C1 segment of cervical spinal cord (tissue), 14 donors: ENCODE measurements around the gene MTMR3.
"Not testable (repeated sequence)": the region's sequence is repeated elsewhere in the genome, so short reads cannot be mapped to it uniquely, and the experiment has no call there.

Experiments
- DNase-seq, 14 donors: peaks; one replicate each; lab custom pipeline; 2025; lab: John Stamatoyannopoulos, UW

The MTMR3 gene

DNA sequence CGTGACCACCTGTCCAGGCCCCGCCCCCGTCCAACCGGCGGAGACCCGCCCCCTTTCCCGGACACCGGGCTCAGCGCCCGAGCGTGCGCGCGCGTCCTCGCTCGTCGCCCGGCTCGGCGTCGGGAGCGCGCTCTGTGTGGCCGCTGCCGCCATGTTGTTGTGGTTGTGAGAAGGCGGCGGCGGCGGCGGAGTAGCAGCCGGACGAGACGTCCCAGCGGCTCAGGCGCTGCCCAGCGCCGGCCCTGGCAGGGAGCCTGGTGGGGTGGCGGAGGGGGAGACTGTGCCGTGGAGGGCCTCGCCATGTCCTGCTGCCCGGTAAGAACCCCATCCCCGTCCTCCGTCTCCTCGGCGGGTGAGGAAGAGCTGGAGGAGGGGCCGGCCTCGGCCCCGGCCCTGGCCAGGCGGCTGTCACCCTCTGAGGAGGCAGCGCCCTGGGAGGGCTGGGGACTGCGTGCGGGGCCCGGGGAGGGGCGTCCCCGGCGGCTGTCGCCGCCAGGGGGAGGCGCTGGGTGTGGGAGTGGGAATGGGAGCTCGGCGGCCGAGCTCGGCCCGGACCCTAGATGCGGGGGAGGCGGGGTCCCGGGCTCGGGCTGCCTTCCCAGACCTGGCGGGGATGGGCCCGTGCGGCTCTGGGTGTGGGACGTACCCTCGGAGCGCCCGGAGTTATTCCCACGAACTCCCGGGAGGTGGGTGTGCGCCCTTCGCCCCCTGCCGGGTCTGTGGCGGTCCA lies at the start of gene MTMR3:
Gene MTMR3, plus strand, starts transcription at position 130 of the 730 bp plus-strand sequence. CDS start 87,886 bp downstream, outside the sequence.
- peak; percentile 30 to 95 (median 88) for DNase-seq

DNA sequence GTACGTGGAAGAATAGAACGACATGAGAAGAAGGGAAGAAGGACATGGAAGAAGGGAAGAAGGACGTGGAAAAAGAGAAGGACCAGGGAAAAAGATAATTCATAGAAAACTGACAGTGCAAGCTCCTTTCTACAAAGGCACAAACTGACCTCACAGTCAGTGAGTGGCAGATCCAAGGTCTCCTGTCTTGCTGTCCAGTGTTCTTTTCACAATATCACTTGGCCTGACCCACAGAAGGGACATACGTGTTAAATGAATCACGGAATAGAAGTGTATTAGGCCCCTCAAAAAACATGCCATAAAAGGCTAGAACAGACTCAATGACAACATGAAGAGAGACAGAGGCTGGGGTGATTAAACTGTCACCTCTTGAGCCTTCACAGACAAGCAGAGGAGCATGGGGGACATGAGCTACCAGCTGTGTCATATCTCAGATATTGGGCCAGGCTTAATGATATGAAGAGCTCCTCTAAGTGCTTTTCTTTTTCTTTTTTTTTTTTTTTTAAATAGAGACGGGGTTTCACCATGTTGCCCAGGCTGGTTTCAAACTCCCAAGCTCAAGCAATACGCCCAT lies 49.5 kb upstream of the MTMR3 start:
- DNase-seq, result no peak

DNA sequence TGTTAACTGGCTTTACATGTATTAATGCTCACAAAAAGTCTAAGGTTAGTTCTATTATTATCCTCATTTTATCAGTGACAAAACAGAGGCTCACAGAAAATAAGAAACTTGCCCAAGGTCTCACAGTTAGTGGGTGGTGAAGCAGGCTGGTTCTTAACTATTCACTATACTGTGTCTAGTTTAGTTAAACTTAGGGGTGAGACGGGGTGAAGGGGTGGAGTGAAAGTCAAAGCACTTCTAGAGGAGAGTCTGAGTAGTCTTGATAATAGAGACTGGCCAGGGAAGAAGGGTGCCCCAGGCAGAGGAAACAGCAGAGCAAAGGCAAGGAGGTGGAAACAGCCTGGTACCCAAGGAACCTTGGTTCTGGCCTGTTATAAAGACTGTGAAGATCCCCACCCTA lies 48.9 kb upstream of the MTMR3 start:
- DNase-seq, result no peak

DNA sequence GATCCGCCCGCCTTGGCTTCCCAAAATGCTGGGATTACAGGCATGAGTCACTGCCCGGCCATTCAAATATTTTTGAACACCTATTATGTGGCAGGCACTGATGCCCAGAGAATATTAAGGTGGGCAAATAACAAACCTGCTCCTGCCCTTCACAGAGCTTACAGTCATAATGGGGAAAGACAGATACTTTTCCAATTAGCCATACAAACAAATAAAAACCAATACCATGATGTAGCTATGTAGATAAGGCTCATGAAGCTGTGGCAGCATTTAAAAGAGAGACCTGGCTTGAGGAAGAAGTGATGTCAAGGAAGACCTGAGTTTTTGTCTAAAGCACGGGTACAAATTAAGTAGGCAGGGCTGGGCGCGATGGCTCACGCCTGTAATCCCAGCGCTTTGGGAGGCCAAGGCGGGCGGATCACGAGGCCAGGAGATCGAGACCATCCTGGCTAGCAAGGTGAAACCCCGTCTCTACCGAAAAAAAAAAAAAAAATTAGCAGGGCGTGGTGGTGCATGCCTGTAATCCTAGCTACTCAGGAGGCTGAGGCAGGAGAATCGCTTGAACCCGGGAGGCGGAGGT lies 46.1 kb upstream of the MTMR3 start:
- DNase-seq, result not testable (repeated sequence)

DNA sequence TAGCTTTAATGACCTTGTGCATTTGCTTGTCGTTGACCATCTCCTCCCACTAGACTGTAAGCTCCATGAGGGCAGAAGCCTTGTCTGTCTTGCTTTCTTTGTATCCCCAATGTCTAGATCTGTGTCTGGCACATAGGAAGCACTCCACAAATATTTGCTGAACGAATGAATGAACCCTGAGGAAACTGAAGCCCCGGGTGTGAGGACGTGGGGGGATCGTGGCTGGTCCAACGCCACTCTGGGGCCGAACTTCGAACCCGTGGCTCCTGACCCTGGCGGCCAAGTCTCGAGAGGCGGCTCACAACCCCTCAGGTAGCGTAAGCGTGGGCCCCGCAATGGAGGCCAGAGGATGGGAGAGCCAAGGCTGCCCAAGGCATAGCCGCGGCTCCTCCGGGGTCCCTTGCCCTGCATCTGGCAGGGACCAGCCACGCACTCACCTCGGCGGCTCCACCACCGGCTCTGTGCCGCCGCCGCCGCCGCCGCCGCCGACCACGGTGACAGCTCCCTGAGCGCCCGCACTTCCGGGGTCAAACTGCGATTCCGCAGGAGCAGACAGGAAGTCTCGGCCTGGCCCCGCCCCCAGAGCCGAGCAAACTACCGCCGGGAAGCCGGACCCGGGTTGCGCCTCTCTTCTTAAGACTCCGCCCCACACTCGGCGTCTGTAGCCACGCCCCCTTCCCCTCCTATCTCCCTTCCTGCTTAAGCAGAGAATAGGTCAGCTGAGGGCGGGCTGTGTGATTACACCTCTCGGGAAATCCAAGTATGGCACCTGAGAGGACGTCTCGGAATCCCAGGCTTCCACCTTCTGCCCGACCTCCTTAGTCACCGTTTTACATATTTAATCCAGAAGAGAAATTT lies 45.0 kb upstream of the MTMR3 start, which contains the start of gene ASCC2:
Gene ASCC2, minus strand, starts transcription at position 534 of the 858 bp plus-strand sequence. CDS start 5,949 bp downstream, outside the sequence.
- DNase-seq, result peak; percentile 31 to 97 (median 88)

DNA sequence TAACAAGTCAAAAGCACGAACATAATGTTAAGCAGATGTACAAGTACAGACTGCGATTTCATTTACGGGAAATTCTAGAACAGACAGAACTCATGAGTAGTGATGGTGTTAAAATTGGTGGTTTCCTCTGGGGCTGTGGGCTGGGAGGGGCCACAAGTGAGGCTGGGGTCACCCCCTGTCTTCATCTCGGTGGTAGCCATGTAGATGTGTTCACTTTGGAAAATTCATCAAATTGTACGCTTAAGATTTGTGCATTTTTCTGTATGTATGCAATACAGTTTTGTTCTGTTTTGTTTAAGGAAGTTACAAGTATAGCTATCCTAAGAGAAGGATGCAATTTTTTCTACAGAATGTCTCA lies 44.4 kb upstream of the MTMR3 start:
- DNase-seq, result no peak

DNA sequence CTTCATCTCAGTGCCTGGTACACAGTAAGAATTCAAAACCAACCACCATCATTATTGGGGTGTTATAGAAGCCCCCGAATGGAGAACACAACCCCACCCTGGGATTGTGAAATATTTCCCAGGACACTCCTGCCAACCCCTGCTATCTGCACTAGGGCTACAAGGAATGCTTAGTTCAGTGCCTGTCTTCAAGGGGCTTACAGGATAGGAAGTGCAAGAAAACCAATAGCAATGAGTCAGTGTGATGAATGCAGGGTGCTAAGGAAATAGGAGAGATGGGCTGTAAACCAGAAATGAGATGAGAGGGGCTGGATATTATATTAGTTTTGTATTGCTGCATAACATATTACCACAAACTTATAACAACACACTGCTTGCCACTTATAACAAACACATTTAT lies 43.9 kb upstream of the MTMR3 start:
- no peak for DNase-seq

DNA sequence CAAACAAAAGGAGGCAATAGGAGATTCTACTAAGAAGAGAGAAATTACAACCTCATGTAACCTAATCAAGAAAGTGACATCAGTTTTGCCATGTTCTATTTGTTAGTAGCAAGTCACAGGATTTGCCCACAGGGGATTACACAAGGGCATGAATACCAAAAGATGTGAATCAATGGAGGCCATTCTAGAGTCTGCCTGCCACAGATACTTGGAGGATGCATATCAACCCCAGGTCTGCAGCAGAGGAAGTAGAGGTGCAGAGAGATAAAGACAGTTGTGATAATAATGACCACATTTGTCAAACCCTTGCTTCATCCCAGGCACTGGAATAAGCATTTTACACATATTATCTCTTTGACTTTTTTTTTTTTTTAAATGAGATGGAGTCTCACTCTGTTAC lies 42.5 kb upstream of the MTMR3 start:
- no peak for DNase-seq

DNA sequence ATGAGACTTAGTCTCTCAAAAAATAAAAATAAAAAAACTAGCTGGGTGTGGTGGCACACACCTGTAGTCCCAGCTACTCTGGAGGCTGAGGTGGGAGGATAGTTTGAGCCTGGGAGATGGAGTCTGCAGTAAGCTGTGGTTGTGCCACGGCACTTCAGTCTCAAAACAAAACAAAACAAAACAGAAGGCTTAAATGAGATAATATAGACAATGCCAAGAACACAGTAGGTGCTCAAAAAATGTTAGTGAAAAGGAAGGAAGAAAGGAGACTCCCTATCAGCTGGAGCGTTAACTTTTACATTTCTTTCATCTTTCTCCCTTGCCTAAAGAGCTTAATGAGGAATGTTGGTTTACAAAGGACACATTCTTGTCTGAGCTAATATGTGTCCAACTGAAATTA lies 40.8 kb upstream of the MTMR3 start:
- DNase-seq, result no peak

DNA sequence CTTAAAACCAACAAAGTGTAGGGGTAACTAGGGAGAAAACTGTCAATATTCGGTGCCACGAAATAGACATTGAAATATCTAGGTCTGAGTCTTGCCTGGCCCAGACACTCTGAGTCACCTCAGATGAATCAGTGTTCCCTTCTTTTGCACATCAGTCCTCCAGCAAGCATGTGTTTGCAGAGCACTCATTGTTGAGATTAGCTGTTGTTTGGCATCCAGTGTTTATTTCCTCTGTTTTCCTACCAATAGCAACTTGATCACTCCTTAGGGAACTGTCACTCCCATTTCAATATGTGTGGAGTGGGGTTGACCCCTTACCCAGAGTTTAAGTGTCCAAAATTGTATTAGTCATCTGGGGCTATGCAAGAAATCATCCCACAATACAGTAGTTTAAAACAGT lies 40.2 kb upstream of the MTMR3 start:
- DNase-seq, result peak in 1 of 14 donors; percentile 28

DNA sequence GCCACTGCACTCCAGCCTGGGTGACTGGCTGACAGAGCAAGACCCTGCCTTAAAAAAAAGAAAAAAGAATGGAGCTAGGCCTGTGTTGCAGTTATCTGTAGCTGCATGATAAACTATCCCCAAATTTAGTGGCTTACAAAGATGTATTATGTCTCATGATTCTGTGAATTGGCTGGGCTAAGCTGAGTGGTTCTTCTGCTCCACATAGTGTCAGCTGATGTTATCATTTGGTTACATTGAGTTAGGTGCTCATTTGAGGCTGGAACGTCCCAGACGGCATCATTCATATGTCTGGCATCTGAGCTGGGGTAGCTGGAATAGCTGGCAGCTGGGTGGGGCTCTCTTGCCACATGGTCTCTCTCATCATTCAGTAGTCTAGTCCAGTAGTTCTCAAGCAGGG lies 36.7 kb upstream of the MTMR3 start:
- DNase-seq, result no peak

DNA sequence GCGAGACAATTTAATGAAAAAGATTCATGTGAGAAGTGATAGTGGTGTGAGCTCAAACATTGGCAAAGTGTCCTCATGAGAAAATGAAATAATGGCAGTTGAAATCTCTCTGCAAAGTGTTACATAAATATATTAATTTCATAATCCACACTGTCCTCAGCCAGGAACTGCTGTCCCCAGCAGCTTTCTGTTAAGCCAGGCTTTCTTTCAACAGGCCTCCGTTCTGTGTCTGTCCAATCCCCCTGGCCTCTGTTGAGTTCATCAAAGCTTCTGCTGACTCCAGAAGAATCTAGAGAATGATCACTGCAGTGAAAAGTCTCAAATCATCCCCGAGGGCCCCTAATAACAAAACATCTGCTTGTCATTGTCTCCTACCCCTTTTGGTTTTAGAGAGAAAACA lies 34.9 kb upstream of the MTMR3 start:
- DNase-seq, result no peak

DNA sequence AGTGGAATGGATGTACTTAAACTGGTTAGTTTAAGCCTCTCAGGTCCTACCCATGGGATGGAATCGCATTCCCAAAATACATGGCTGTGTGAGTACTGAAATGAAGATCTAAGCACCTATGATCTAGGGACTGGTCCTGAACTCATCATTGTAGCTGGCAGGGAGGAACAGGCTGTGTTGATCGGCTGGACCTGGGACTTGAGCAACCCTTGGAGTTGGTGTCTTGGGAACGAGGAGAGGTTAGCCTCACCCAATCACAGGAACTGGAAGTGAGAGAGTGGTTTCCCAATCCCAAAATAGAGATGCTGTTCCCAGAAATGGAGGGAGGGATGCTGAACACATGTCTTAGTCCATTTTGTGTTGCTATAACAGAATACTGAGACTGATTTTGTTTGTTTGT lies 28.5 kb upstream of the MTMR3 start:
- no peak for DNase-seq

DNA sequence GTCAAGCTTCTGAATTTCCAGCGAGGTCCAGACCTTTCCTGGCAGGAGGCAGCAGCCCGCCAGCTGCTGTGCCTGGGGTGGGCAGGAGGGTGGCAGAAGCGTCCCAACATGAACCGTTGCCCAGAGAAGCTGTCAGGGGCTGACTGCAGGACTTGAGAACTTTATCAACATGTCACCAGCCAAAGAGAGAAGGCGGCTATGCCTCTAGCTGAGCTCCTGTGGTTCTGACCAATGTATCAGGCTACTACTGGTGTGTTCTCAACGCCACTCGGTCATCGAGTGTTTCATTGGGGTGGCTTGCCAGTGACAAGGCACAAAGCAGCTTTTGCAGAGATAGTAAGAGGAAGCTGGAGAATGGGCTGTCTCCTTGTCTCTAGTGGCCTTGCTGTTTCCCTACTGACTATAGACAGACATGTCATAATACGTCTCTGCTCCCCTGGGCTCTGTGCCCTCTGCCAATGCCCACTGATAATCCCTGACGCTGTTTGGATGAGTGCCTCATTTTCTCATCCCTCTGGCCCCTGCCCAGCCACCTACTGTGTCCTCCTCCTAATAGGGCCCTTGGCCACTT lies 27.3 kb upstream of the MTMR3 start:
- peak in 5 of 14 donors; percentile 5 to 69 (median 15) for DNase-seq

DNA sequence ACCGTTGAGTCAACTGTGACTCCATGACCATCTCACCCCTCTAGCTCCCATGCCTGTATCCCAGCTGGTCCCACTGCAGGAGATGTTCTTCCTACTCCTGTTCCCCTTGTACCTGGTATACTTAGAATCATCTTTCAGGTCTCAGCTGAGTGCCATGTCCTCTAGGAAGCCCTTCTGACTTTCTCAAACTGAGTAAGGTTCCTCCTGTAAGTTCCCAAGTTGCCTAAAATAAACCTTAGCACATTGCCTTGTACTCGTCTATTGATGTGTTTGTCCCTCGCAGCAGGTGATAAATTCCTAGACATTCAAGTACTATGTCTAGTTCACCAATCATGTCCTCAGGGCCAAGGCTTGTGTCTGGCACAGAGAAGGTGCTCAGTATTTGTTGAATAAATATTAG lies 26.5 kb upstream of the MTMR3 start:
- no peak for DNase-seq

DNA sequence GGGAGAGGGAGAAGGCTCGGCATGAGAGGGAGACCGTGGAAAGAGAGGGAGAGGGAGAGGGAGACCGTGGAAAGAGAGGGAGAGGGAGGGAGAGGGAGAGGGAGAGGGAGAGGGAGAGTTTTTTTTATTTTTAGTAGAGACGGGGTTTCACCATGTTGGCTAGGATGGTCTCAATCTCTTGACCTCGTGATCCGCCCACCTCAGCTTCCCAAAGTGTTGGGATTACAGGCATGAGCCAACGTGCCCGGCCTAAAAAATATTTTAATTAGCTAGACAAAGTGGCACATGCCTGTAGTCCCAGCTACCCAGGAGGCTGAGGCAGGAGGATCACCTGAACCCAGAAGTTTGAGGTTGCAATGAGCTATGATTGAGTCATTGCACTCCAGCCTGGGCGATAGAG lies 23.9 kb upstream of the MTMR3 start:
- DNase-seq, result not testable (repeated sequence)

DNA sequence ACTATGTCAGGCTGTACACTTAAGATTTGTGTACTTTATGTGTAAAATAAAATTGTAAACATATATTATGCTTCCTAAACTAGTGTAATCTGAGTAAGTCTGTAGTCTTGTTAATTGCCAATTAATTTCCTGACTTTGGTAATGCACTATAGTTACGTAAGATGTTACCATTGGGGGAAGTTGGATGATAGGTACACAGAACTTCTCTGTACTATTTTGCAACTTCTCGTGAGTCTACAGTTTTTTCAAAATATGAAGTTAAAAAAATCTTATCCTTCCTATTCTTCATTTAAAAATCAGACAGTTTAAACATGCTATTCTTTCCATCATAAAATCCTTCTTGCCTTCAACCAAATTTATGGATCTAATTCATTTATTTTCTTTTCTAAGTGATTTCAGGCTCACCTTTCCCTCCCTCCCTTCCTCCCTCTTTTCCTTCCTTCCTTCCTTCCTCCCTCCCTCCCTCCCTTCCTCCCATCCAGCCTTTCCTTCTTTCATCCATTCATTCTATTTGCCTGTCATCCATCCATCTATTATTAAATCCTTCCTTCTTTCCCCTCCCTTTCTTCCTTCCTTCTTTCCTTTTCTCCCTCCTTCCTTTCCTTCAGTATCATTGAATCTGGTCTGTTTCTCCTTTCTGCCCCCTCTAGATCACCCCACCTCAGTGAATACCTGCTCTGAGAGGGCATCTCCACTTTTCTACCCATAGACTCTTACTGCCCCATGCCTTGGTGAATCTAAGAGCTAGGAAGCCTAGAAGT lies 22.8 kb upstream of the MTMR3 start:
- no peak for DNase-seq

DNA sequence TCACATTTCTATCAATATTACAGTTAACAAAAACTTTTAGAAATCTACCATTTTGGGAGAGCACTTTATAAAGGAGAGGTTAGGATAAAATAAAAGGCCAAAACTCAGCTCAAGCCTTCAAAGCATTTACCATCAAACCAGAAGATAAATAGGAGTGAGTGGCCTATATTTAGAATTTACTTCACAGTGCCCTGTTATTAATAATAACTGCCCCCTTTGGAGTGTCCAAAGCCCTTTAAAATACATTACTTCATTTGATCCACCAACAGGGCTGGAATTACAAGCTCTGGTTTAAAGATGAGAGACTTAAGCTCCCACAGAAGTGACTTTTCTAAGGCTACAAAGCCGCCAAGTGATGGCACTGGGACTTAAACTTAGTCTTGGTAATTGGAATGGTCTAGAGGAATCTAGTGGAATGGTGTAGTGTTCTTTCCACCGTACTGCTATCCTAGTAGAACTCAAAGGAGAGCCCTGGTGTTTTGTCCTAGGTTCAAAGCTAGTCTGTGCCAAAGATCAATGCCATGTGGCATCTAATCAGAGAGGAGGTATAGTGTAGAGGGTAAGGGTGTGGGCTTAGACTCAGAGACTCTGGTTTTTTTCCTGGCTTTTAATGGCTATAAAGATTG lies 21.2 kb upstream of the MTMR3 start:
- DNase-seq, result no peak

DNA sequence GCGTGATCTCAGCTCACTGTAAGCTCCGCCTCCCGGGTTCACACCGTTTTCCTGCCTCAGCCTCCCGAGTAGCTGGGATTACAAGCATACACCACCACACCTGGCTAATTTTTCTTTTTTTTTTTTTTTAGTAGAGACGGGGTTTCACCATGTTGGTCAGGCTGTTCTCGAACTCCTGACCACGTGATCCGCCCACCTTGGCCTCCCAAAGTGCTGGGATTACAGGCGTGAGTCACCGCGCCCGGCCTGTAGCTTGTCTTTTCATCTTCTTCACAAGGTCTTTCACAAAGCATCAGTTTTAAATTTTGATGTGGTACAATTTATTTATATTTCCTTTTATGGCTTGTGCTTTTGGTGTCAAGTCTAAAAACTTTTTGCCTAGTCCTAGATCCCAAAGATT lies 17.4 kb upstream of the MTMR3 start:
- not testable (repeated sequence) for DNase-seq

DNA sequence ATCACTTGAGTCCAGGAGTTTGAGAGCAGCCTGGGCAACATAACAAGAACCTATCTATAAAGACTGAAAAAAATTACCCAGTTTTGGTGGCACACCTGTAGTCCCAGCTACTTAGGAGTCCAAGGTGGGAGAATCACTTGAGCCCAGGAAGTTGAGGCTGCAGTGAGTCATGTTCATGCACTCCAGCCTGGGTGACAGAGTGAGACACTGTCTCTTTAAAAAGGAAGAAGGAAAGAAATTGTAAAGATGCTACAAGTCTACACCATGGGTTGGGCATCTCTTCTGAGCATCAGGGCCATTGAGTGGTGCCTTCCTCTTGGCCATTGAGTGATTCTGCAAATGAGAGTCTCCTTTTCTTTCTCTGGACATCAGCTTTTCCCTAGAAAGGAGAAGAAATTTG lies 15.7 kb upstream of the MTMR3 start:
- no peak for DNase-seq

DNA sequence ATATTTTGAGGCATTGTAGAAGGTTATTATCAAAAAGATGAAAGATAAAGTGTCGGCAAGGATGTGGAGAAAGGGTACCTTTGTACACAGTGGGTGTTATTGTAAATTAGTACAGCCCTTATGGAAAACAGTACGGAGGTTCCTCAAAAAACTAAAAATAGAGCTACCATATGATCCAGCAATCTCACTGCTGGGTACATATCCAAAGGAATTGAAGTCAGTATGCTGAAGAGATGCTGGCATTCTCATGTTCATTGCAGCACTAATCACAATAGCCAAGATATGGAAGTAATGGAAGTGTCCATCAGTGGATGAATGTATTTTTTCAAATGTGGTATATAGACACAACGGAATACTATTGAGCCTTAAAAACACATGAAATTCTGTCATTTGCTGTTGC lies 15.1 kb upstream of the MTMR3 start:
- DNase-seq, result peak in 1 of 14 donors; percentile 32
